ENCODE measurements around the gene FLVCR2.

The FLVCR2 gene

GRCh38 chr14:75570797-75571196 lies 7.6 kb upstream of the FLVCR2 start:
- Histone ChIP-seq H3K36me3 (ENCODE audit: control insufficient read depth, insufficient read depth, low read length) (no peaks in the 10 kb centered on the region), H3K9ac (no peak overlapping the region), H3K79me2 (no peaks in the 10 kb centered on the region), H3K4me1 (peaks cover 36% of the 10 kb centered on the region), H3K4me3 (ENCODE audit: low read depth, low read length) (no peak overlapping the region), H3K9me3 (ENCODE audit: control insufficient read depth, low read length) (no peaks in the 10 kb centered on the region), H3K4me2 (ENCODE audit: low read length) (peak overlapping the region; percentile 6), H3K27ac (peak overlapping the region; percentile 33), H3K27me3 (ENCODE audit: control insufficient read depth, insufficient read depth, low read length) (no peaks in the 10 kb centered on the region), H2AFZ (no peak overlapping the region)
- TF ChIP-seq CTCF (IDR thresholded peaks at IDR 0.05), result no peak

- no peak for TF ChIP-seq CTCF (IDR thresholded peaks at IDR 0.05)
- Histone ChIP-seq H3K4me3 (ENCODE audit: low read depth, low read length) (no peak overlapping the region), H2AFZ (no peak overlapping the region), H3K27me3 (ENCODE audit: control insufficient read depth, insufficient read depth, low read length) (no peaks in the 10 kb centered on the region), H3K9me3 (ENCODE audit: control insufficient read depth, low read length) (no peaks in the 10 kb centered on the region), H3K4me2 (ENCODE audit: low read length) (no peak overlapping the region), H3K4me1 (peaks cover 26% of the 10 kb centered on the region), H3K27ac (no peak overlapping the region), H3K36me3 (ENCODE audit: control insufficient read depth, insufficient read depth, low read length) (no peaks in the 10 kb centered on the region), H3K9ac (no peak overlapping the region), H3K79me2 (no peaks in the 10 kb centered on the region)
These were observed 6.3 kb upstream of the FLVCR2 start for GRCh38 chr14:75572104-75572503.

GRCh38 chr14:75577090-75577489 lies 1.3 kb upstream of the FLVCR2 start:
- Histone ChIP-seq H3K79me2 (peaks cover 8% of the 10 kb centered on the region), H3K9me3 (ENCODE audit: control insufficient read depth, low read length) (no peaks in the 10 kb centered on the region), H3K4me2 (ENCODE audit: low read length) (no peak overlapping the region), H3K4me3 (ENCODE audit: low read depth, low read length) (no peak overlapping the region), H3K27me3 (ENCODE audit: control insufficient read depth, insufficient read depth, low read length) (no peaks in the 10 kb centered on the region), H3K27ac (peak overlapping the region; percentile 93), H3K36me3 (ENCODE audit: control insufficient read depth, insufficient read depth, low read length) (no peaks in the 10 kb centered on the region), H3K9ac (no peak overlapping the region), H2AFZ (no peak overlapping the region), H3K4me1 (peaks cover 8% of the 10 kb centered on the region)
- no peak for TF ChIP-seq CTCF (IDR thresholded peaks at IDR 0.05)

- Histone ChIP-seq H3K4me2 (ENCODE audit: low read length) (peak overlapping the region; percentile 87), H3K9ac (no peak overlapping the region), H3K27ac (peak overlapping the region; percentile 93), H3K9me3 (ENCODE audit: control insufficient read depth, low read length) (no peaks in the 10 kb centered on the region), H3K4me3 (ENCODE audit: low read depth, low read length) (peak overlapping the region; percentile 60), H2AFZ (peak overlapping the region; percentile 97), H3K27me3 (ENCODE audit: control insufficient read depth, insufficient read depth, low read length) (no peaks in the 10 kb centered on the region), H3K36me3 (ENCODE audit: control insufficient read depth, insufficient read depth, low read length) (no peaks in the 10 kb centered on the region), H3K79me2 (peaks cover 8% of the 10 kb centered on the region), H3K4me1 (peaks cover 8% of the 10 kb centered on the region)
- TF ChIP-seq CTCF (IDR thresholded peaks at IDR 0.05), result peak; percentile 82
These were observed 705 bp upstream of the FLVCR2 start for GRCh38 chr14:75577729-75578101.

- H3K4me3 ChIP-seq (ENCODE audit: low read depth, low read length), result peak overlapping the region; percentile 55
- no peaks in the 10 kb centered on the region for H3K9me3 ChIP-seq (ENCODE audit: control insufficient read depth, low read length)
- peak overlapping the region; percentile 87 for H3K4me2 ChIP-seq (ENCODE audit: low read length)
- peak overlapping the region; percentile 16 for H3K9ac ChIP-seq
- H3K36me3 ChIP-seq (ENCODE audit: control insufficient read depth, insufficient read depth, low read length), result no peaks in the 10 kb centered on the region
- H3K4me1 ChIP-seq, result peaks cover 8% of the 10 kb centered on the region
- H3K79me2 ChIP-seq, result peaks cover 8% of the 10 kb centered on the region
- peak; percentile 59 for TF ChIP-seq CTCF (IDR thresholded peaks at IDR 0.05)
- H3K27ac ChIP-seq, result peak overlapping the region; percentile 93
- peak overlapping the region; percentile 97 for H2AFZ ChIP-seq
- H3K27me3 ChIP-seq (ENCODE audit: control insufficient read depth, insufficient read depth, low read length), result no peaks in the 10 kb centered on the region
These were observed 442 bp downstream of the FLVCR2 start for GRCh38 chr14:75578786-75579337.

All from parathyroid adenoma (tissue), 2 donors.